Activated CD8-positive, alpha-beta memory T cell treated with anti-CD3 and anti-CD28 coated beads for 36 hours (primary cell): ENCODE results near the gene SLC7A9. TPM values are rescaled to one million over a fixed set of nuclear protein-coding genes. Genes with fewer than 3 reads are reported as not detected.
"Not testable (repeated sequence)": the region's sequence is repeated elsewhere in the genome, so short reads cannot be mapped to it uniquely, and the experiment has no call there.

ENCODE experiments used
- CTCF ChIA-PET: fragments of 350-600 bp; sonication (Branson Sonifier 250); formaldehyde crosslinking; loops from one replicate; lab custom pipeline; 2021; ENCODE audit warnings: antibody characterized with exemption; lab: Charles Lee
- POLR2A ChIA-PET: fragments of 350-600 bp; sonication (Branson Sonifier 250); formaldehyde crosslinking; loops from one replicate; lab custom pipeline; 2021; ENCODE audit warnings: antibody characterized with exemption; lab: Charles Lee
- total RNA-seq, 2 experiments: library from RNA; stranded (reverse); gene quantifications; one replicate each; pipeline ENCODE4 v1.2.3, GENCODE V29; 2021

Gene SLC7A9
- total RNA-seq, 2 experiments from 2014 or later = not detected

- ChIA-PET POLR2A (no interaction called here), CTCF (no interaction called here)
Measured at GRCh38 chr19:32887572-32888215, 18.1 kb upstream of the SLC7A9 start.

DNA sequence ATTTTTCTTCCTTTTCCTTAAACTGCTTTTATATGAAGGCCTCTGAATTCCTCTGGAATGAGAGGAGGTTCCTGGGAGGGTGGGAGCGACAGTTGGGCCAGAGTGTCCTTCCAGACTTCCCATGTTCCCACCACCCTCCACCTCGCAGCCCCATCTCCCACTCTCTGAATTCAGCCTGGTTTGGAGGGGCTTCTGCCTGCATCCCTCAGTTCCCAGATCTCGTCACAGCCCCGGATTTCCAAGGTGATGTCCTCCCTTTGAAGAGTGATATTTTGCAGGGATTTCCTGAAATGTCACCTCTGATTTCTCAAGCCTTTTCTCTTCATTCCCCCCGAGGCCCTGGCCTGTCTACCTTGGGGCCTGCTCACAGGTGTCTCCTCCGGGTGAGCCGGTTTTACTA is 16.7 kb upstream of the SLC7A9 start:
- CTCF ChIA-PET = no interaction called here
- POLR2A ChIA-PET = no interaction called here

DNA sequence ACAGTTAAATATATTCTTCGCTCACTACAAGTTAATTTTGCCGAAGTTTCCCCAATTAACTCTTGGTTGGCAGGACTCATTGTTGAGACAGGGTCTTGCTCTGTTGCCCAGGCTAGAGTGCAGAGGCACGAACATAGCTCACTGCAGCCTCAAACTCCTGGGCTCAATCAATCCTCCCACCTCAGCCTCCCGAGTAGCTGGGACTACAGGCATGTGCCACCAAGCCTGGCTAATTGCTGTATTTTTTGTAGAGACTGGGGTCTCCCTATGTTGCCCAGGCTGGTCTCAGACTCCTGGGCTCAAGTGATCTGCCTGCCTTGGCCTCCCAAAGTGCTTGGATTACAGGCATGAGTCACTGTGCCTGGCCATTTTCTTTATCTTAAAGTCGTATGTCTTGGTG is 15.7 kb upstream of the SLC7A9 start:
- CTCF ChIA-PET, POLR2A ChIA-PET: not testable (repeated sequence)

DNA sequence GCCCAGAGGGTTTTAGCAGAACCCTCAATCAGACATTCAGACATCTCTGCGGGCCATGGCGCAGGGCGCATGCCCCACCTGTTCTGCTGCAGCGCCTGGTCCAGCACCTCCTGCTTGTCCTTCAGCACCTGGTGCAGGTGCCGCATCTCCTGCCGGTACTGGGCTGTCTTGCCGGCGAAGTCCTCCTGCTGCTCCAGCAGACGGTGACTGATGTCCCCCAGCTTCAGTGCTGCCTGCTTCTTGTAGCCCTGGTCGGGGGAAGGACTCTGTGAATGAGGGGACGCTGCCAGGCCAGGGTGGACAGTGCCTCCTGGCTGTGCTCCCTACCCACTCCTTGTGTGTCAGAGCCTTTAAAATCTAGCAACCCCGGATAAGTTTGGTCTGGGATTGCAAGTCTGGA is 12.2 kb upstream of the SLC7A9 start:
- POLR2A ChIA-PET = no interaction called here

GRCh38 chr19:32880622-32881021 is 11.1 kb upstream of the SLC7A9 start:
- POLR2A ChIA-PET = no interaction called here

More for the DNA sequence above, 12.2 kb upstream of the SLC7A9 start:
- CTCF ChIA-PET = no interaction called here

DNA sequence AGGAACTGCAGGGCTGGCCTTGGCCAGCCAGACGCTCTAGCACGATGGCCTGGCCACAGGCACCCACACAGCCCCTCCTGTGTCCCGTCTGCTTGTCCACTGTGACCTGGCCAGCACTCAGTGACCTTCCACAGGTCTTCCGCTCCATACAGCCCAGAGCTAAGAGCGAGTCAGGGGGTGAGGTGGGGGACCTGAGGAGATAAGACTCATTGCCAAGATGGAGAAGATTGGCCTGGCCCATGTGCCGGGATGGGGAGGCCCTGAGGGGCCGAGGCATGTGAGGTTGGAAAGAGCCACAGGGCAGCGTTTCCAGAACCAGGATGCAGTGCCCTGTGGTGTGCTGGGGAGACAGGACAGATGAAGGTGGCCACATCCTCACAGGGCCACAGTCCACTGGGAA is 10.2 kb upstream of the SLC7A9 start:
- ChIA-PET POLR2A (no interaction called here), CTCF (no interaction called here)

More at GRCh38 chr19:32880622-32881021, 11.1 kb upstream of the SLC7A9 start:
- CTCF ChIA-PET = no interaction called here

DNA sequence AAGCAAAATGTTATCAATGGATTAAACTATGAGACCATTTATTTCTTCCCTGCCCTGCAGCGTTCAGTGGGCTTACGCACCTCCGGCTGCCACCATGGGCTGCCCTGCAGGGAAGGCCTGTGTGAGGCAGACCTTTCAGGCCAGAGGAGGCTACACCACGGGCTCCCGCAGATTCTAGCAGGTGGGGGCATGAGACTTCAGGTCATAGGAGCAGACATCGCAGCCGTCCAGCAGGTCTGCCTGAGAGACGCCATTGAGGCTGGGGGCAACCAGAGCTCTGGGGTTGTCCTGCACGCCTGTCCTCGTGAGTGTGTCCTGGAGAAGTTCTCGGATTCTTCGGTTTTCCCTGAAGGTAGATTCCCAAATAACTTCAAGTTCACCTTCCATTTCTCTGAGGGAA is 9.4 kb upstream of the SLC7A9 start:
- ChIA-PET POLR2A (no interaction called here), CTCF (no interaction called here)

DNA sequence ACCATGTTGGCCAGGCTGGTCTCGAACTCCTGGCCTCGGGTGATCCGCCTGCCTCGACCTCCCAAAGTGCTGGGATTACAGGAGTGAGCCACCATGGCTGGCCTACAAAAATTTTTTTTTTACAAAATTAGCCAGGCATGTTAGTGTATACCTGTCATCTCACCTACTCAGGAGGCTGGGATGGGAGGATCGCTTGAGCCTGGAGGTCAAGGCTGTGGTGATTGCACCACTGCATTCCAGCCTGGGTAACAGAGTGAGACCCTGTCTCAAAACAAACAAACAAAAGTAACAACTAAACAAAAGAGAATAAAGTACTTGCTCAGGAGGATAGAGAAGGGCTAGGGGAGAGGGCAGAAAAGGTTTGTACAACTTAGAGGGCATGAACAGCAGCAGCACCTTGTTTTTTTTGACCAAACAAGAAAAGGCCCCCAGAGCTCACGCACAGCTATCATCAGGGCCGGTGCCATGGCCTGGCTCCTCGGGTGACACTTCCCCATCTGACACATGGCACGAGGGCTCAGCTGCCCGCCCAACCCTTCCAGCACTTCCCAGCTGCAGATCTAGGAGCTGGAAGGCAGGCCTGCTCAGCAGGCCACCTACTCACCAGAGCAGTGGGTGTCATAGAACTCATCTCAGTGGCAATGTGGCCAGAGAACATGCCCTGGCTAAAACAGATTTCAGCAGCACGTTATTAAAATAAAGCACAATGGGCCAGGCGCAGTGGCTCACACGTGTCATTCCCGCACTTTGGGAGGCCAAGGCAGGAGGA is 8.6 kb upstream of the SLC7A9 start:
- ChIA-PET POLR2A (no interaction called here), CTCF (no interaction called here)

- ChIA-PET CTCF (no interaction called here), POLR2A (no interaction called here)
Measured at GRCh38 chr19:32877323-32877912, 7.9 kb upstream of the SLC7A9 start.

DNA sequence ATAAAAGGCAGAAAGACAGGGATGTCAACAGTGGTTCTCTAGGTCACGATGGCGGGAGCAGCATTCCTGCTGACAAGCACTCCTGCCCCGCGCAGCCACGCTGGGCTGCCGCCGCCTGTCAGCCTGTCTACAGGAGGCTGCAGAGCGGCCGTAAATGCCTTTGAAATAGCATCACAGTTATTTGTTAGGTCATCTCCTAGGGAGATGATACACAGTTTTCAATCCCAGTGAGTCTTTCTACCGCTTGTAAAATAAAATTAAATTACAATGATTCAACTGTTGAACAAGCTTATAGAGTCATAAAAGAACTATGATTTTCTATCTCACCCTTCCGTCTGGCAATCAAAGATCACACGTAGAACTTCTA is 7.3 kb upstream of the SLC7A9 start:
- CTCF ChIA-PET = no interaction called here
- POLR2A ChIA-PET = no interaction called here

DNA sequence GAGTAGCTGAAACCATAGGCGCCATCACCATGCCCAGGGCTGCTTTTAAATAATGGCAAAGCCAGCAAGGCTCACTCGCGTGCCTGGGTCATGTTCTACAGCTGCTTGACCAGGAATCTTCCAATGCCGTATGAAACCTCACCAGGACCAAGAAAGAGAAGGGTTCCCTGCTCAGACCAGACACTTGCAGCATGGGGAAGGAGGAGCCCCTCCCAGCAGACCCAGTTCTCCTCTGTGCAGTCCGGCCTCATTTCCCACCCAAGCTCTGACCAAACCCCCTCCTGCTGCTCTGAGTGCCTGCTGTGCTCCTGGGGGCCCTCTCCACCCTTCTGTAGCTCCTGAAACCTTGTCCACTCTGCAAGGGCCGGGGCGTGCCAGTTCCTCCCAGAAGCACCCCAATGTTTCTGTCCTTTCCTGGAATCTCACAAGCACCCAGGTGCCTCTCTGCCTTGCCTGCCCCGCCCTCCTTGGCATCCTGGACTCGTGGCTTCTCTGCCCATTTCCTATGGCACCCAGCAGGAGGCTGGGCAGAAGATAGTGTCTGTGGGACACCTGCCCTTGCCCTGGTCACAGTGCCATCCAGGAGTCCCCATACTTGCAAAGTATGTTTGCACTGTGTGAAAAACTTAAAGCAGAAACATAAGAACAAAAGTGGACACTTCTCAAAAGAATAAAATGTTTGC is 6.8 kb upstream of the SLC7A9 start:
- ChIA-PET CTCF (no interaction called here), POLR2A (no interaction called here)

GRCh38 chr19:32875428-32875827 is 5.9 kb upstream of the SLC7A9 start:
- CTCF ChIA-PET = no interaction called here

GRCh38 chr19:32874605-32875004 is 5.0 kb upstream of the SLC7A9 start:
- POLR2A ChIA-PET = no interaction called here

More at GRCh38 chr19:32875428-32875827, 5.9 kb upstream of the SLC7A9 start:
- POLR2A ChIA-PET = no interaction called here

DNA sequence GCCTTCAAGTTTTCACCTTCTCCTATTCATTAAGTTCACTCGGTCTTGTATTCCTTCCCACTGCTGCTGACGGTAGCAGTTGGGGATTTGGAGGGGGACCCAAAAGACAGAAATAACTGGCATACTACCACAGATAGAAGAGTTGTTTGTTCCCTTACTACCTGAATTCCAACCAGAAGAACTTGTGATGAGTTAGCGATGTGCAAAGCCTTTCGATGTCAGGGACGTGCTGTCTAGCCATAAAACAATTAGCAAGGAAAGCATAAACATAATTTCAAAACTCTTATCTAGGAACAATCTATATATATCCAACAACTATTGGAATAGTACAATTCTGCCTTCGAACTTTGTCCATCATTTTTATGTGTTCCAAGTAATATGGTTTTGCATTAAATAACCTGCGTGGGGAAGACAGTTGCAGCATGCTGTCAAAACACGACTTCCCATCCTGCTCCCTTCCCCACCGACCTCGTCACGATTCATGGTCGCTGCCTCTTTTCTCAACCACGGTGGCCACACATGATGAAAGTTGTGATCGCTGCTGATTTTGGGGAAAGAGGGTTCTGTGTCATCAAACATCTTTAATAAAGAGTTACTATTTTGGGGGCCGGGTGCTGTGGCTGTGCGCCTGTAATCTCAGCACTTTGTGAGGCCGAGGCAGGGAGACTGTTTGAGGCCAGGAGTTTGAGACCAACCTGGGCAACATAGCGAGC is 3.8 kb upstream of the SLC7A9 start:
- ChIA-PET CTCF (no interaction called here), POLR2A (no interaction called here)

More at GRCh38 chr19:32874605-32875004, 5.0 kb upstream of the SLC7A9 start:
- CTCF ChIA-PET = no interaction called here

DNA sequence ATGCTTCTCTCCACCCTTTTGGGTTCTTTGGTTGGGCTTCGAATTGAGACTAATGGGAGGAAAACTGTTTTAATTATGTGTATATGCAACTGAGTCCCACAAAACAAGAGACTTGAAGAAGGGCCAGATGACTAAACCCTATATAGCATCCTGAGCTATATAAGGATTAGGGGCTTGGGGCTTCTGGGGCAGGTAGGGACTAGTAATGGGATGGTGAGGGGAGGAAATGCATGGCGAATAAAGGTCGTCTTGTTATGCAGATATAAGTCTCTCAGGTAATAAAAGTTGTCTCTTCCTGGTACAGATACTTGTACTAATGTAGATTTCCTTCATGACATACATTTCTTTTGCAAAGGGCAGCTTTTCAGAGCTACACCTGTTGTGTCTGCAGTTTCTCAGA is 2.8 kb upstream of the SLC7A9 start:
- CTCF ChIA-PET = no interaction called here
- POLR2A ChIA-PET = no interaction called here

GRCh38 chr19:32870981-32871451 is 1.4 kb upstream of the SLC7A9 start:
- ChIA-PET CTCF (no interaction called here), POLR2A (no interaction called here)

GRCh38 chr19:32869966-32870573 is 503 bp upstream of the SLC7A9 start:
- ChIA-PET CTCF (interaction anchor here (1.0 kb wide), 1 partner anchor 35 kb away, joined by 3 read pairs; no protein-coding TSS in a partner anchor), POLR2A (no interaction called here)

DNA sequence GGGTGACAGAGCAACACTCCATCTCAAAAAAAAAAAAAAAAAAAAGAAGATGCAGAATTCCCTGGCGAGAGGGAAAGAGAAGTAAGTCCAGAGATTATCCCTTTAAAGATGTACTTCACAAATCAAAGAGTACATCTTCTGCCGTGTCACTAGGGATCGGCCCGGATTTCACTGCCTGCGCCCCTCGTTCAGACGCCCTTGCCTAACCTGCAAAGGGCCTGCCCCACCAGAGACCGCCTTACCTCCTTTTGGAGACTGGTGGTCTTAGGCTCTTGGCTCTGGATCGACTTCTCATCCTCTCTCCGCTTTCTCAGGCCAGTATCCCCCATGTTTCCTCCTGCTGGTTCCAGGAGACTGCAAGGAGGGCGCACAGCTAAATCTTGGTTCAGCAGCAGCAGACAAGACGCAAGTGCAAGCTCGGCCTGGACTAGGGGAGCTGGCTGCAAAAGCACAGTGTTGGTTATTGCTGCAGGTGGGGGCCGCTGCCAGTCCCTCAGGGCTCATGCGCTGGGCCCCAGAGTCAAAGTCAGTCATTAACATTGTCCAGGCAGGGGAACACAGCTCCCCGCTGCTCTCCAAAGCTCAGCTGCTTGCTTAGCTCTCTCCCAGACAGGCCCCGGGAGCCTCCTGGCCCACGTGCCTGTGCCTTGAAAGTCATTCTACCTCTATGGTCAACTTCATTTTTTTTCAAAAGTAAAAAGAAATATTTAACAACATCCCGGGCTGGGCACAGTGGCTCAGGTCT is 1.2 kb downstream of the SLC7A9 start:
- ChIA-PET CTCF (no interaction called here), POLR2A (no interaction called here)
